ENCODE data around the gene TTC36. TPM values are rescaled to one million over a fixed set of nuclear protein-coding genes. Genes with fewer than 3 reads are reported as not detected.

The TTC36 gene
- total RNA-seq, 1 experiment from 2014 or later, result 1.2 TPM

- no peaks in the 10 kb centered on the region for H3K9me3 ChIP-seq (ENCODE audit: control insufficient read depth, insufficient read depth, low read depth, low read length)
- H3K4me1 ChIP-seq (ENCODE audit: control insufficient read depth, insufficient read depth, low read length), result peaks cover 12% of the 10 kb centered on the region
- ChIA-PET POLR2A (no interaction called here), CTCF (no interaction called here)
- DNase-seq (ENCODE audit: low read depth, low spot score) (no peak), ATAC-seq (no peak)
- no peaks in the 10 kb centered on the region for H3K36me3 ChIP-seq (ENCODE audit: control insufficient read depth, insufficient read depth, low read length)
- H3K4me3 ChIP-seq (ENCODE audit: low read depth in 2 of 2, low read length in 2 of 2), result peak overlapping the region in 1 of 2 experiments; percentile 67; a peak in 1 of 4 replicates
- no peak overlapping the region for H3K27ac ChIP-seq (ENCODE audit: low read length)
- intact Hi-C loops (cut with micrococcal nuclease; ENCODE audit: unreplicated experiment), result loop anchor here (5.0 kb wide), 1 partner anchor 35 kb away; the partner anchor contains the start of gene IFT46
- BruUV-seq (replicated peaks), result no TSS peak
- in situ Hi-C loops (cut with HindIII; ENCODE audit: low pct_unique_long_range_greater_than_20kb, low sequenced_read_pairs), result no loop called here
- no peak for TF ChIP-seq REST (IDR thresholded peaks at IDR 0.05; ENCODE audit: insufficient read depth in 1 of 2, low read depth in 2 of 2, low read length in 1 of 2)
- no peak for TF ChIP-seq TCF7L2 (IDR thresholded peaks at IDR 0.05; ENCODE audit: low read depth, low read length)
- TF ChIP-seq POLR2AphosphoS5 (IDR thresholded peaks at IDR 0.05; ENCODE audit: low read depth, low read length), result no peak
- no peak for TF ChIP-seq SIN3A (IDR thresholded peaks at IDR 0.05; ENCODE audit: borderline replicate concordance, insufficient read depth, low read depth, low read length)
- no peak for TF ChIP-seq CTCF (IDR thresholded peaks at IDR 0.05)
- H3K27me3 ChIP-seq (ENCODE audit: control insufficient read depth, insufficient read depth, low read length), result no peaks in the 10 kb centered on the region
Measured at GRCh38 chr11:118532091-118532490, 4.8 kb downstream of the TTC36 start.

- intact Hi-C loops (cut with micrococcal nuclease; ENCODE audit: unreplicated experiment) (loop anchor here (5.0 kb wide), 1 partner anchor 34 kb away; the partner anchor contains the start of gene IFT46), in situ Hi-C loops (cut with HindIII; ENCODE audit: low pct_unique_long_range_greater_than_20kb, low sequenced_read_pairs) (no loop called here)
- ChIA-PET CTCF (no interaction called here), POLR2A (no interaction called here)
- H3K27ac ChIP-seq (ENCODE audit: low read length), result no peak overlapping the region
- no peaks in the 10 kb centered on the region for H3K9me3 ChIP-seq (ENCODE audit: control insufficient read depth, insufficient read depth, low read depth, low read length)
- no peaks in the 10 kb centered on the region for H3K36me3 ChIP-seq (ENCODE audit: control insufficient read depth, insufficient read depth, low read length)
- H3K27me3 ChIP-seq (ENCODE audit: control insufficient read depth, insufficient read depth, low read length), result no peaks in the 10 kb centered on the region
- no peak for ATAC-seq
- no peak for TF ChIP-seq REST (IDR thresholded peaks at IDR 0.05; ENCODE audit: insufficient read depth in 1 of 2, low read depth in 2 of 2, low read length in 1 of 2)
- TF ChIP-seq POLR2AphosphoS5 (IDR thresholded peaks at IDR 0.05; ENCODE audit: low read depth, low read length), result no peak
- TF ChIP-seq SIN3A (IDR thresholded peaks at IDR 0.05; ENCODE audit: borderline replicate concordance, insufficient read depth, low read depth, low read length), result no peak
- TF ChIP-seq TCF7L2 (IDR thresholded peaks at IDR 0.05; ENCODE audit: low read depth, low read length), result no peak
- no peak for TF ChIP-seq CTCF (IDR thresholded peaks at IDR 0.05)
- H3K4me1 ChIP-seq (ENCODE audit: control insufficient read depth, insufficient read depth, low read length), result peaks cover 9% of the 10 kb centered on the region; the same call in 1 of the 2 replicates
- H3K4me3 ChIP-seq (ENCODE audit: low read depth in 2 of 2, low read length in 2 of 2), result no peak overlapping the region
- no peak for DNase-seq (ENCODE audit: low read depth, low spot score)
- no TSS peak for BruUV-seq (replicated peaks)
Measured at GRCh38 chr11:118532852-118533768, 5.8 kb downstream of the TTC36 start.

Measured in Panc1 (cell line).